Subcutaneous adipose tissue (tissue), 4 donors: ENCODE results near the gene DEFB124. TPM values are rescaled to one million over a fixed set of nuclear protein-coding genes. Genes with fewer than 3 reads are reported as not detected.

Source experiments
- total RNA-seq, 4 donors: library from RNA; depleted of rRNA; stranded (reverse); fragments of >200 nt; gene quantifications; one replicate each; pipeline ENCODE4 v1.1.0, GENCODE V29; 2016
- TF ChIP-seq, protein P1 (sequence below): fragments of 450-650 bp; IDR thresholded peaks from one replicate; pipeline ENCODE4 v1.5.1; 2016; ENCODE audit warnings: low read depth, mild to moderate bottlenecking, control low read depth, antibody characterized with exemption, moderate library complexity

The DEFB124 gene
- total RNA-seq, 4 donors from 2014 or later = not detected

- TF ChIP-seq, protein P1, sequence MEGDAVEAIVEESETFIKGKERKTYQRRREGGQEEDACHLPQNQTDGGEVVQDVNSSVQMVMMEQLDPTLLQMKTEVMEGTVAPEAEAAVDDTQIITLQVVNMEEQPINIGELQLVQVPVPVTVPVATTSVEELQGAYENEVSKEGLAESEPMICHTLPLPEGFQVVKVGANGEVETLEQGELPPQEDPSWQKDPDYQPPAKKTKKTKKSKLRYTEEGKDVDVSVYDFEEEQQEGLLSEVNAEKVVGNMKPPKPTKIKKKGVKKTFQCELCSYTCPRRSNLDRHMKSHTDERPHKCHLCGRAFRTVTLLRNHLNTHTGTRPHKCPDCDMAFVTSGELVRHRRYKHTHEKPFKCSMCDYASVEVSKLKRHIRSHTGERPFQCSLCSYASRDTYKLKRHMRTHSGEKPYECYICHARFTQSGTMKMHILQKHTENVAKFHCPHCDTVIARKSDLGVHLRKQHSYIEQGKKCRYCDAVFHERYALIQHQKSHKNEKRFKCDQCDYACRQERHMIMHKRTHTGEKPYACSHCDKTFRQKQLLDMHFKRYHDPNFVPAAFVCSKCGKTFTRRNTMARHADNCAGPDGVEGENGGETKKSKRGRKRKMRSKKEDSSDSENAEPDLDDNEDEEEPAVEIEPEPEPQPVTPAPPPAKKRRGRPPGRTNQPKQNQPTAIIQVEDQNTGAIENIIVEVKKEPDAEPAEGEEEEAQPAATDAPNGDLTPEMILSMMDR = no peak
These were observed 1.8 kb upstream of the DEFB124 start for GRCh38 chr20:31476643-31477215.

DNA sequence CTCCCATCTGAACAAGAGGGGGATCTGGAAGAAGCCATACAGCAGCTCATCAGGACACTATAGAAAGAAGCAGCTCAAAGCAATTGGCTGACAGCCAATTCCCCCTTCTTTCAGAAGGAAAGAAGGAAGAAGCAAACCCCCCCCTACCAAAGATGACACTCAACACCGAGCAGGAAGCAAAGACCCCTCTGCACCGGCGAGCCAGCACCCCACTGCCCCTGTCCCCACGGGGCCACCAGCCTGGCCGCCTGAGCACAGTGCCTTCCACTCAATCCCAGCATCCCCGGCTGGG lies 1.3 kb upstream of the DEFB124 start:
- TF ChIP-seq, protein P1 = no peak

- TF ChIP-seq, protein P1 = no peak
These were observed 756 bp upstream of the DEFB124 start for GRCh38 chr20:31475472-31476293.

DNA sequence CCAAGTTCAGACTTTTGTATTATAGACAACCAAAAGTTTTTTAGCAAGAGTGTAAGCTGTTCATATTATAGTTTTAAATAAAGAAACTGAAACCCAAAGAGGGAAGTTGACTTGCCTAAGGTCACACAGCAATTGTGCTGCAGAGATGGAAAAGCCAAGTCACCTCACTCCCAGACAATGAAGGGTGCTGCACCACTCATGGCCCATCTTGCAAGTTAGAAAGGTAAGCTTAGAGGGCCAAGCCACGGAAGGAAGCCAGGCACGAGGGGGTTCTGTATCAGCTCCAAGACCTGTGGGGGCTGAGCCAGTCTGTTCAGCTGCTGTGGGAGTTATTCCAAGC lies 860 bp downstream of the DEFB124 start:
- TF ChIP-seq, protein P1 = no peak

GRCh38 chr20:31473331-31474096 lies 1.4 kb downstream of the DEFB124 start:
- TF ChIP-seq, protein P1 = no peak

DNA sequence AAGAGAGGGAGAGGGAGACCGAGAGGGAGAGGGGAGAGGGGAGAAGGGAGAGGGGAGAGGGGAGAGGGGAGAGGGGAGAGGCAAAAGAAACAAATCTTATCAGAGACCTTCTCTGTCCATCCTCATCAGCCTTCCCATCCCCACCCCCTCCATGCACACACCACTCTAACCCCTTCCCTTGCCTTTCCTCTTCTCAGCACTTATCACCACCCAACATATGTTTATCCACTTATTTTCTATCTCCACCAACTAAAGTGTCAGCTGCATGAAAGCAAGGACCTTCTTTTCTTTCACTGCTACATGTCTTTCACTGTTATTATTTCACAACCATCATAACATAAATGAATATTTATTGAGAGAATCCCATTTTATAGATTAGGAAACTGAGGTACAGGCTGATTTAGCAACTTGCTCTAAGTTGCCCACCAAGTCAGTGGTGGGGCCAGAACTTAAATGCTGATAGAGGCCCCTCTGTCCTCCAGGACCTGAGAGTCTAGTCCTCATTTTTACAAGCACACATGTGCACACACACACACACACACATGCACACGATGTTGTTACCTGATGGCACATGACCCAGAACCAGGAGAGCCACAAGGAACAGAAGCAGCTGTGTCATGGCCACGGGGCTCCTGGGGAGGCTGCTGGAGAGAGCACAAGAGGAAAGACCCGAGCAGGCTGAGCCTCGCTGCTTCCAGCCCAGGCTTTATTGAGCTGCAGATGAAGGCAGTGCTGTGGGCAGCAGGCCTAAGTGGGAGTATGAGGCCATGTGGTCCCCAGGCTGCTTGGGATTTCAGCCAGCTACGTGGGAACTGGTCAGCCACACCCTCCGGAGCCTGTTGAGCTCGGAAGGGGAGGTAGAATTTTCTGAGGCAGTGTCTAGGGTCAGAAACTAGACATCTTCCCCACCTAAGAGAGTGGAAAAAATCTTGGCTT lies 2.3 kb downstream of the DEFB124 start:
- TF ChIP-seq, protein P1 = no peak
